T follicular helper cell (primary cell): ENCODE data around the gene ENTPD2.
A peak's percentile ranks its signal among the peaks of the same experiment; 100 is the strongest.

ENCODE experiments used
- DNase-seq: peaks from one replicate; pipeline ENCODE4 v3.0.0-alpha.2; 2020; ENCODE audit warnings: low read depth
- total RNA-seq, 2 experiments: gene quantifications; one replicate each; lab custom pipeline; 2026; lab: John Stamatoyannopoulos, UW

The ENTPD2 gene
- total RNA-seq: 0 to 0.22 reads per million in 2 experiments

GRCh38 chr9:137053944-137054931 lies at the start of gene ENTPD2:
ENTPD2 (minus strand) TSS chr9:137054061; CDS start chr9:137053997, 64 bp downstream.
- DNase-seq: no peak

GRCh38 chr9:137103206-137103999 lies 49.5 kb upstream of the ENTPD2 start:
- DNase-seq: no peak

GRCh38 chr9:137099231-137099630 lies 45.4 kb upstream of the ENTPD2 start:
- no peak for DNase-seq

- DNase-seq: no peak
Observed at GRCh38 chr9:137097761-137098462, 44.1 kb upstream of the ENTPD2 start.

- DNase-seq: no peak
Observed at GRCh38 chr9:137096785-137097546, 43.1 kb upstream of the ENTPD2 start.

GRCh38 chr9:137095664-137096517 lies 42.0 kb upstream of the ENTPD2 start:
- peak; percentile 84 for DNase-seq

- DNase-seq: no peak
Observed at GRCh38 chr9:137089232-137089947, 35.5 kb upstream of the ENTPD2 start.

- no peak for DNase-seq
Observed at GRCh38 chr9:137088121-137088520, 34.3 kb upstream of the ENTPD2 start.

GRCh38 chr9:137087409-137087925 lies 33.6 kb upstream of the ENTPD2 start:
- DNase-seq: no peak

- peak; percentile 100 for DNase-seq
Observed at GRCh38 chr9:137086531-137087408, 32.9 kb upstream of the ENTPD2 start, which contains the start of gene MAN1B1. MAN1B1 (plus strand) TSS chr9:137086985; CDS start chr9:137087000, 15 bp downstream.

- no peak for DNase-seq
Observed at GRCh38 chr9:137085920-137086530, 32.2 kb upstream of the ENTPD2 start.

GRCh38 chr9:137084526-137084925 lies 30.7 kb upstream of the ENTPD2 start:
- DNase-seq: no peak

GRCh38 chr9:137083394-137084004 lies 29.6 kb upstream of the ENTPD2 start:
- DNase-seq: no peak

GRCh38 chr9:137082925-137083290 lies 29.0 kb upstream of the ENTPD2 start:
- no peak for DNase-seq

GRCh38 chr9:137082222-137082924 lies 28.5 kb upstream of the ENTPD2 start:
- DNase-seq: no peak

GRCh38 chr9:137080260-137081122 lies 26.6 kb upstream of the ENTPD2 start:
- DNase-seq: no peak
